ENCODE data around the gene ABCB8.

DNA sequence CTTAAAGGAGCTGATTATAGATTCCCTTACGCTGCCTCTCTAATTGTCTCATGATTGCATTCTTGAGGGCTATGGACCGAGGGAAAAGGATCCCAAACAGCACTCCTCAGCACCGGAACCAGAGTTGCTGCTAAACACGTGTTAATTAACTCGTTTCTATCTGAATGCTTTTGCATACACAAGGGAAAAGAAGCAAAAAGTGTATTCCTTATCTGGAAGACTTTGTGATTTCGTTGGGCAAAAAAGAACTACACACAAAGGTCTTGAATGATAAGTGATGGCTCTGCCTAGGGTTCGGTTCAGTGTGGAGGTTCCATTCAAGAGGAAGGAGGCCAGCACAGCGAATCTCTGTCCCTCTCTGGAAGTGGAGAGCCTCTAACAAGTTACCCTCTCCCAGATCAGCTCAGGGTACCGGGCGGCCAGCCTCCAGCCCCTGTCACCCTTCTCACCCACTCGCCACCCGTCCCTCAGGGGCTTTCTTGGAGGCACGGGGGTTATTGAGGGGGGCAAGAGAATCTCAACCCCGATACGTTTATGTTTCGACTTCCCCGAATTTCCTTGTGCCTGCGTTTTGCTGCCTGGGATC, 30.6 kb downstream of the ABCB8 start:
- TF ChIP-seq, protein P1, sequence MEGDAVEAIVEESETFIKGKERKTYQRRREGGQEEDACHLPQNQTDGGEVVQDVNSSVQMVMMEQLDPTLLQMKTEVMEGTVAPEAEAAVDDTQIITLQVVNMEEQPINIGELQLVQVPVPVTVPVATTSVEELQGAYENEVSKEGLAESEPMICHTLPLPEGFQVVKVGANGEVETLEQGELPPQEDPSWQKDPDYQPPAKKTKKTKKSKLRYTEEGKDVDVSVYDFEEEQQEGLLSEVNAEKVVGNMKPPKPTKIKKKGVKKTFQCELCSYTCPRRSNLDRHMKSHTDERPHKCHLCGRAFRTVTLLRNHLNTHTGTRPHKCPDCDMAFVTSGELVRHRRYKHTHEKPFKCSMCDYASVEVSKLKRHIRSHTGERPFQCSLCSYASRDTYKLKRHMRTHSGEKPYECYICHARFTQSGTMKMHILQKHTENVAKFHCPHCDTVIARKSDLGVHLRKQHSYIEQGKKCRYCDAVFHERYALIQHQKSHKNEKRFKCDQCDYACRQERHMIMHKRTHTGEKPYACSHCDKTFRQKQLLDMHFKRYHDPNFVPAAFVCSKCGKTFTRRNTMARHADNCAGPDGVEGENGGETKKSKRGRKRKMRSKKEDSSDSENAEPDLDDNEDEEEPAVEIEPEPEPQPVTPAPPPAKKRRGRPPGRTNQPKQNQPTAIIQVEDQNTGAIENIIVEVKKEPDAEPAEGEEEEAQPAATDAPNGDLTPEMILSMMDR (conservative IDR thresholded peaks at IDR 0.05; ENCODE audit: low read length), result no peak
- TF ChIP-seq EZH2phosphoT487 (IDR thresholded peaks at IDR 0.05; ENCODE audit: borderline replicate concordance), result no peak
